GM23338 (cell line): Measurements from ENCODE around the gene ZNF438. TPM values are rescaled to one million over a fixed set of nuclear protein-coding genes. Genes with fewer than 3 reads are reported as not detected.

Experiments used
- ATAC-seq: fragments of 200-7000 bp; cut with Tn5 transposase; 3 replicates; pipeline ENCODE4 v1.9.1; 2020
- DNase-seq: peaks from one replicate; pipeline ENCODE4 v3.0.0-alpha.2; 2015; ENCODE audit warnings: low spot score
- H2AFZ ChIP-seq: fragments of 200-600 bp; sonication (generic); 2 replicates; pipeline ENCODE4 v1.8.0; 2016; ENCODE audit warnings: antibody characterized with exemption, mild to moderate bottlenecking, moderate library complexity
- H3F3A ChIP-seq: fragments of 200-600 bp; sonication (generic); replicated peaks from 2 replicates; pipeline ENCODE4 v1.8.0; 2017; ENCODE audit warnings: antibody characterized with exemption, mixed run types, low read depth
- H3K27ac ChIP-seq: fragments of 200-600 bp; sonication (generic); 2 replicates; pipeline ENCODE4 v1.6.1; 2016; ENCODE audit warnings: low read depth
- H3K27me3 ChIP-seq: fragments of 200-600 bp; sonication (generic); 2 replicates; pipeline ENCODE4 v1.8.0; 2016; ENCODE audit warnings: mild to moderate bottlenecking, mixed run types, moderate library complexity; ENCODE audit not compliant: insufficient read depth
- H3K36me3 ChIP-seq: fragments of 200-600 bp; sonication (generic); 2 replicates; pipeline ENCODE4 v1.8.0; 2016; ENCODE audit warnings: mild to moderate bottlenecking; ENCODE audit not compliant: insufficient read depth
- H3K4me1 ChIP-seq: fragments of 200-600 bp; sonication (generic); 2 replicates; pipeline ENCODE4 v1.8.0; 2016; ENCODE audit warnings: mild to moderate bottlenecking, moderate library complexity; ENCODE audit not compliant: insufficient read depth
- H3K4me2 ChIP-seq: fragments of 200-600 bp; sonication (generic); 2 replicates; pipeline ENCODE4 v1.7.1; 2017; ENCODE audit warnings: mixed run types
- H3K4me3 ChIP-seq: fragments of 200-600 bp; sonication (generic); 2 replicates; pipeline ENCODE4 v1.6.1; 2016; ENCODE audit warnings: mixed run types
- H3K79me2 ChIP-seq: fragments of 200-600 bp; sonication (generic); replicated peaks from 2 replicates; pipeline ENCODE4 v1.8.0; 2017; ENCODE audit warnings: mild to moderate bottlenecking; ENCODE audit not compliant: insufficient read depth
- H3K9me2 ChIP-seq: fragments of 200-600 bp; sonication (generic); 2 replicates; pipeline ENCODE4 v1.8.0; 2017; ENCODE audit not compliant: insufficient read depth
- H4K20me1 ChIP-seq: fragments of 200-600 bp; sonication (generic); replicated peaks from 2 replicates; pipeline ENCODE4 v1.8.0; 2017; ENCODE audit warnings: mild to moderate bottlenecking; ENCODE audit not compliant: insufficient read depth
- H3K27ac Mint-ChIP-seq: 2 replicates; pipeline ENCODE4 v1.8.0; 2020; ENCODE audit warnings: inconsistent platforms, mild to moderate bottlenecking, moderate library complexity, mixed read lengths
- H3K27me3 Mint-ChIP-seq: 3 replicates; pipeline ENCODE4 v1.8.0; 2022; ENCODE audit warnings: low read depth, mild to moderate bottlenecking, moderate library complexity, mixed read lengths, inconsistent platforms; ENCODE audit not compliant: insufficient read depth, poor library complexity
- H3K36me3 Mint-ChIP-seq: 3 replicates; pipeline ENCODE4 v1.8.0; 2021; ENCODE audit warnings: low read depth, mild to moderate bottlenecking, inconsistent platforms, moderate library complexity, mixed read lengths
- H3K4me1 Mint-ChIP-seq: 3 replicates; pipeline ENCODE4 v1.8.0; 2020; ENCODE audit warnings: mild to moderate bottlenecking, inconsistent platforms, mixed read lengths
- H3K4me3 Mint-ChIP-seq: 3 replicates; pipeline ENCODE4 v1.8.0; 2021; ENCODE audit warnings: moderate library complexity, mild to moderate bottlenecking, inconsistent platforms, mixed read lengths
- H3K9me3 Mint-ChIP-seq: 3 replicates; pipeline ENCODE4 v1.8.0; 2020; ENCODE audit warnings: moderate library complexity, mild to moderate bottlenecking, inconsistent platforms, mixed read lengths
- CREB1 ChIP-seq: fragments of 250-450 bp; sonication (Bioruptor Pico); IDR thresholded peaks from 2 replicates; pipeline ENCODE4 v1.5.0; 2020; ENCODE audit warnings: low read depth, mild to moderate bottlenecking, moderate library complexity
- CTCF ChIP-seq, 2 experiments: fragments of 200-600 bp in 1 of 2; sonication (generic) in 1 of 2; conservative IDR thresholded peaks; 2 replicates each; pipeline versions ENCODE4 v1.5.1 to v1.6.1; 2016 to 2017; ENCODE audit warnings: antibody characterized with exemption in 2 of 2, low read depth in 2 of 2, mild to moderate bottlenecking in 2 of 2, moderate library complexity in 1 of 2
- ETS1 ChIP-seq: IDR thresholded peaks from 2 replicates; pipeline ENCODE4 v1.6.1; 2016; ENCODE audit warnings: antibody characterized with exemption
- EZH2 ChIP-seq: fragments of 200-600 bp; sonication (generic); IDR thresholded peaks from one replicate; pipeline ENCODE4 v1.8.0; 2017; ENCODE audit warnings: antibody characterized with exemption, mild to moderate bottlenecking, low read depth; ENCODE audit not compliant: unreplicated experiment
- EZH2phosphoT487 ChIP-seq: fragments of 200-600 bp; sonication (generic); IDR thresholded peaks from one replicate; pipeline ENCODE4 v1.8.1; 2018; ENCODE audit warnings: antibody characterized with exemption; ENCODE audit not compliant: unreplicated experiment
- JUNB ChIP-seq: IDR thresholded peaks from one replicate; pipeline ENCODE4 v1.6.1; 2016; ENCODE audit warnings: antibody characterized with exemption; ENCODE audit not compliant: unreplicated experiment
- NANOG ChIP-seq: IDR thresholded peaks from 2 replicates; pipeline ENCODE4 v1.6.1; 2016; ENCODE audit warnings: antibody characterized with exemption, borderline replicate concordance
- POLR2AphosphoS5 ChIP-seq: IDR thresholded peaks from 2 replicates; pipeline ENCODE4 v1.6.1; 2016; ENCODE audit warnings: antibody characterized with exemption, low read depth
- REST ChIP-seq: IDR thresholded peaks from one replicate; pipeline ENCODE4 v1.6.1; 2018; ENCODE audit warnings: antibody characterized with exemption; ENCODE audit not compliant: unreplicated experiment
- STAT1 ChIP-seq: IDR thresholded peaks from one replicate; pipeline ENCODE4 v1.6.1; 2016; ENCODE audit warnings: antibody characterized with exemption; ENCODE audit not compliant: unreplicated experiment
- ZNF114 ChIP-seq: fragments of 250-450 bp; sonication (Bioruptor Pico); IDR thresholded peaks from 2 replicates; pipeline ENCODE4 v1.5.0; 2020; ENCODE audit warnings: mild to moderate bottlenecking, moderate library complexity
- ZNF331 ChIP-seq: fragments of 250-450 bp; sonication (Bioruptor Pico); IDR thresholded peaks from 2 replicates; pipeline ENCODE4 v1.5.0; 2020; ENCODE audit warnings: low read depth, mild to moderate bottlenecking, moderate library complexity
- ZNF462 ChIP-seq: fragments of 250-450 bp; sonication (Bioruptor Pico); IDR thresholded peaks from 2 replicates; pipeline ENCODE4 v1.5.0; 2020; ENCODE audit warnings: mild to moderate bottlenecking, moderate library complexity
- polyA plus RNA-seq: library from polyadenylated mRNA; unstranded; fragments of >200 nt; fragmentation: Nextera tagmentation; extraction: Ambion mirVana; gene quantifications from 2 replicates; pipeline ENCODE4 v1.2.1, GENCODE V29; 2016
- total RNA-seq: library from RNA; depleted of rRNA; stranded (reverse); fragments of >200 nt; shearing (Covaris generic); gene quantifications from 2 replicates; pipeline ENCODE4 v1.2.3, GENCODE V29; 2014

ZNF438 gene
- total and polyA plus RNA-seq, 2 experiments from 2014 or later, result 0.91 to 0.94 TPM

GRCh38 chr10:30842894-30843293, 188.8 kb downstream of the ZNF438 start:
- H3K27ac Mint-ChIP-seq, result no peak overlapping the region
- DNase-seq, result no peak

More at GRCh38 chr10:30842894-30843293, 188.8 kb downstream of the ZNF438 start:
- Histone ChIP-seq H3K27me3 (no peaks in the 10 kb centered on the region), H2AFZ (no peak overlapping the region), H3K36me3 (no peaks in the 10 kb centered on the region), H3K79me2 (no peaks in the 10 kb centered on the region), H3K4me3 (no peak overlapping the region), H3K4me2 (no peak overlapping the region), H3K9me2 (no peaks in the 10 kb centered on the region), H4K20me1 (no peaks in the 10 kb centered on the region), H3K27ac (no peak overlapping the region), H3F3A (no peaks in the 10 kb centered on the region), H3K4me1 (no peaks in the 10 kb centered on the region)
- Mint-ChIP-seq H3K4me3 (no peak overlapping the region), H3K9me3 (peaks cover 7% of the 10 kb centered on the region), H3K4me1 (no peaks in the 10 kb centered on the region; the same call in 2 of the 3 replicates), H3K27me3 (no peaks in the 10 kb centered on the region), H3K36me3 (peaks cover 5% of the 10 kb centered on the region; the same call in 2 of the 3 replicates)
- TF ChIP-seq JUNB (no peak), ZNF114 (CRISPR knock-in tag) (no peak), POLR2AphosphoS5 (no peak), EZH2phosphoT487 (no peak), CTCF (conservative IDR thresholded peaks at IDR 0.05; ENCODE audit: low read depth in 2 of 2) (no peak), ZNF331 (CRISPR knock-in tag) (no peak), REST (no peak), NANOG (no peak), ETS1 (no peak), ZNF462 (CRISPR knock-in tag) (no peak), EZH2 (no peak), STAT1 (no peak), CREB1 (CRISPR knock-in tag) (no peak)
- no peak for ATAC-seq
